ENCODE measurements around the gene SH3TC2. TPM values are rescaled to one million over a fixed set of nuclear protein-coding genes. Genes with fewer than 3 reads are reported as not detected.

The SH3TC2 gene
- total and polyA plus RNA-seq, 8 donors, result under 0.01 to 3.1 (median 0.46) TPM; not detected in 1

- TF ChIP-seq EP300 (IDR thresholded peaks at IDR 0.05) (no peak), CTCF (IDR thresholded peaks at IDR 0.05) (no peak), POLR2A (IDR thresholded peaks at IDR 0.05) (no peak), POLR2AphosphoS5 (IDR thresholded peaks at IDR 0.05) (no peak)
- intact Hi-C loops (cut with DNase I; ENCODE audit: low total_unique reads), result no loop called here
- no peaks in the 10 kb centered on the region for H3K27me3 ChIP-seq
- no peak for DNase-seq
- peaks cover 0 to 7% (median 2%) of the 10 kb centered on the region in 4 donors for H3K4me1 ChIP-seq
- 76 to 92% (median 84%) methylated on average over 2 of the region's 2 CpGs for WGBS, 5 donors
- no peak overlapping the region for H3K27ac ChIP-seq
- H3K36me3 ChIP-seq, result no peaks in the 10 kb centered on the region
- peaks cover 0 to 6% (median 0%) of the 10 kb centered on the region in 4 donors for H3K9me3 ChIP-seq
- no peak overlapping the region for H3K4me3 ChIP-seq
Measured at GRCh38 chr5:149054416-149054815, 8.4 kb downstream of the SH3TC2 start.

- TF ChIP-seq POLR2AphosphoS5 (IDR thresholded peaks at IDR 0.05) (no peak), CTCF (IDR thresholded peaks at IDR 0.05) (no peak), EP300 (IDR thresholded peaks at IDR 0.05) (no peak), POLR2A (IDR thresholded peaks at IDR 0.05) (no peak)
- H3K4me1 ChIP-seq, result peaks cover 0 to 7% (median 2%) of the 10 kb centered on the region in 4 donors
- no peaks in the 10 kb centered on the region for H3K36me3 ChIP-seq
- peaks cover 0 to 6% (median 0%) of the 10 kb centered on the region in 4 donors for H3K9me3 ChIP-seq
- no peaks in the 10 kb centered on the region for H3K27me3 ChIP-seq
- WGBS, 5 donors, result 44 to 92% (median 83%) methylated on average over 2 of the region's 2 CpGs
- no peak overlapping the region for H3K4me3 ChIP-seq
- intact Hi-C loops (cut with DNase I; ENCODE audit: low total_unique reads), result no loop called here
- H3K27ac ChIP-seq, result no peak overlapping the region
- DNase-seq, result peak in 1 of 2 donors; percentile 30
Measured at GRCh38 chr5:149053072-149053695, 9.7 kb downstream of the SH3TC2 start.

- intact Hi-C loops (cut with DNase I; ENCODE audit: low total_unique reads), result no loop called here
- Histone ChIP-seq H3K4me1 (peaks cover 0 to 7% (median 2%) of the 10 kb centered on the region in 4 donors), H3K9me3 (no peaks in the 10 kb centered on the region), H3K27ac (no peak overlapping the region), H3K4me3 (no peak overlapping the region), H3K36me3 (no peaks in the 10 kb centered on the region), H3K27me3 (no peaks in the 10 kb centered on the region)
- 71 to 79% (median 78%) methylated on average over 3 of the region's 3 CpGs for WGBS, 5 donors
- no peak for DNase-seq
- no peak for TF ChIP-seq CTCF (IDR thresholded peaks at IDR 0.05)
Measured at GRCh38 chr5:149049371-149049781, 13.5 kb downstream of the SH3TC2 start.

- H3K4me3 ChIP-seq, result no peak overlapping the region
- no peak for DNase-seq
- intact Hi-C loops (cut with DNase I; ENCODE audit: low total_unique reads), result no loop called here
- no peak for TF ChIP-seq EP300 (IDR thresholded peaks at IDR 0.05)
- TF ChIP-seq CTCF (IDR thresholded peaks at IDR 0.05), result no peak
- TF ChIP-seq POLR2A (IDR thresholded peaks at IDR 0.05), result no peak
- no peak for TF ChIP-seq POLR2AphosphoS5 (IDR thresholded peaks at IDR 0.05)
- no peaks in the 10 kb centered on the region for H3K27me3 ChIP-seq
- no peak overlapping the region for H3K27ac ChIP-seq
- peaks cover 0 to 7% (median 2%) of the 10 kb centered on the region in 4 donors for H3K4me1 ChIP-seq
- H3K9me3 ChIP-seq, result no peaks in the 10 kb centered on the region
- H3K36me3 ChIP-seq, result no peaks in the 10 kb centered on the region
- 83 to 89% (median 87%) methylated on average over 4 of the region's 4 CpGs for WGBS, 5 donors
Measured at GRCh38 chr5:149048811-149049210, 14.1 kb downstream of the SH3TC2 start.
